ENCODE data around the gene STX1B. TPM values are rescaled to one million over a fixed set of nuclear protein-coding genes. Genes with fewer than 3 reads are reported as not detected.

The STX1B gene
- total RNA-seq, 6 experiments from 2014 or later = 6.7 to 9.9 (median 7.1) TPM

DNA sequence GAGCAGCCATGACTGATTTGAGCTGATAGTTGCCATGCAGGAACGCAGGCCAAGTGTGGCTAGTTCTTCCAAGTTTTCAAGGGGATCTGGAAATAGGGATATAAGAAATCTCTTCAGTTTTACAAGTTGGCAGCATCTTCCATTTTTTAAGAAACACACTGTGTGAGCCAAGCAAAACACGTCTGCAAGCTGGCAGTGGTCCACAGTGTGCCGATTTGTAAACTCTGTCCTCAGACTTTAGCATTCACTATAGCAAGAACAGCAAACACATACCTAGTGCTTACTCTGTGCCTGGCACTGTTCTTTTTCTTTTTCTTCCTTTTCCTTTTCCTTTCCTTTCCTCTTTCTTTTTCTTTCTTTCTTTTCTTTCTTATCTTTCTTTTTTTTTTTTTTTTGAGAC lies 58.7 kb downstream of the STX1B start:
- TF ChIP-seq, protein P1, sequence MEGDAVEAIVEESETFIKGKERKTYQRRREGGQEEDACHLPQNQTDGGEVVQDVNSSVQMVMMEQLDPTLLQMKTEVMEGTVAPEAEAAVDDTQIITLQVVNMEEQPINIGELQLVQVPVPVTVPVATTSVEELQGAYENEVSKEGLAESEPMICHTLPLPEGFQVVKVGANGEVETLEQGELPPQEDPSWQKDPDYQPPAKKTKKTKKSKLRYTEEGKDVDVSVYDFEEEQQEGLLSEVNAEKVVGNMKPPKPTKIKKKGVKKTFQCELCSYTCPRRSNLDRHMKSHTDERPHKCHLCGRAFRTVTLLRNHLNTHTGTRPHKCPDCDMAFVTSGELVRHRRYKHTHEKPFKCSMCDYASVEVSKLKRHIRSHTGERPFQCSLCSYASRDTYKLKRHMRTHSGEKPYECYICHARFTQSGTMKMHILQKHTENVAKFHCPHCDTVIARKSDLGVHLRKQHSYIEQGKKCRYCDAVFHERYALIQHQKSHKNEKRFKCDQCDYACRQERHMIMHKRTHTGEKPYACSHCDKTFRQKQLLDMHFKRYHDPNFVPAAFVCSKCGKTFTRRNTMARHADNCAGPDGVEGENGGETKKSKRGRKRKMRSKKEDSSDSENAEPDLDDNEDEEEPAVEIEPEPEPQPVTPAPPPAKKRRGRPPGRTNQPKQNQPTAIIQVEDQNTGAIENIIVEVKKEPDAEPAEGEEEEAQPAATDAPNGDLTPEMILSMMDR (IDR thresholded peaks at IDR 0.05) = no peak
- Mint-ChIP-seq H3K27me3 (ENCODE audit: insufficient read depth) (peaks cover 5% of the 10 kb centered on the region), H3K9me3 (no peaks in the 10 kb centered on the region), H3K4me3 (no peak overlapping the region), H3K4me1 (ENCODE audit: low read depth) (peaks cover 13% of the 10 kb centered on the region), H3K36me3 (ENCODE audit: low read depth) (no peaks in the 10 kb centered on the region), H3K27ac (no peak overlapping the region)
- DNase-seq = no peak

DNA sequence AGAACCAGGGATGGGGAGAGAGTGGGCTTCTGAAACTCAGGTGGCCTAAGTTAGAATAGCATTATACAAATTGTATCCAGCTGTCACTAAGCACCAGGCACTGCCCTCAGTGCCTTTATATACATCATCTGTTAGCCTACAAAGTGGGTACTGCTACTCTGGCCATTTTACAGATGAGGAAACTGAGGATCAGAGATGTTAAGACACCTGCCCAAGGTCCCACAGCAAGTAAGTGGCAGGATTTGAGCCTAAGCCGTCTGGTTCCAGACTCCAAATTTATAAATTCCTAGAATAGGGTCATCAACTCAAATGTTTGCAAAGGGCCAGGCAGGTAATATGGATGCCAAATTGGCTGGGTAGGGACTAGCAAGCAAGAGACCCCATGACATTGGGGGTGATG lies 59.2 kb downstream of the STX1B start:
- DNase-seq = no peak
- TF ChIP-seq, protein P1 (IDR thresholded peaks at IDR 0.05) = no peak
- Mint-ChIP-seq H3K27ac (no peak overlapping the region), H3K36me3 (ENCODE audit: low read depth) (no peaks in the 10 kb centered on the region), H3K4me1 (ENCODE audit: low read depth) (peaks cover 13% of the 10 kb centered on the region), H3K27me3 (ENCODE audit: insufficient read depth) (peaks cover 5% of the 10 kb centered on the region), H3K4me3 (no peak overlapping the region), H3K9me3 (no peaks in the 10 kb centered on the region)

DNA sequence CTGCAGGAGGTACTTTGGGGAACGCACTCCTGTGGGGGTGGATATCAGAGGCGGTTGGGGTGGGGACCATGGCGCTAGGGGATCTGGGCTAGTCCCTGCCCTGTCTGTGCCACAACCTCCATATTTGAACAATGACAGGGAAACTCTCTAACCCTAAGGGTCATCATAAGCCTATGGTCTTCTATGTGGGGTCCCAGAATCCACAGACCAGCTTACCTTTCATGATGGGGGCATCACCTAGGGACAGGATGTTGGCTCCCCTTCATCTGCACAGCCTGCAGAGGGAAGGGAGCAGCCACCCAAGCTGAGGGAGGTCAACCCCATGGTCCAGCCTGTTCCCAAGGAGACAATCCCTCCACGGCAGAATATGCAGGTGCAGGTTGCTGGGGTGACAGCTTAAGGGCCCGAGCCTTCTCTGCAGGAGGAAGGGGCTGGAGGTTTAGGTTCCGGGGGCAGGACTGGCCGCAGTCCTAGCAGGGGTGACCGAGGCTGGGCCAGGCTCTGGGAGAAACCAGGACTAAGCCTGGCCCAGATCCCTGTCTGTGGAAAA lies 59.8 kb downstream of the STX1B start:
- H3K36me3 Mint-ChIP-seq (ENCODE audit: low read depth) = no peaks in the 10 kb centered on the region
- H3K9me3 Mint-ChIP-seq = no peaks in the 10 kb centered on the region
- H3K27ac Mint-ChIP-seq = peak overlapping the region; percentile 87
- H3K4me3 Mint-ChIP-seq = peak overlapping the region; percentile 92
- TF ChIP-seq, protein P1 (IDR thresholded peaks at IDR 0.05) = no peak
- peaks cover 5% of the 10 kb centered on the region for H3K27me3 Mint-ChIP-seq (ENCODE audit: insufficient read depth)
- no peak for DNase-seq
- H3K4me1 Mint-ChIP-seq (ENCODE audit: low read depth) = peaks cover 13% of the 10 kb centered on the region

GRCh38 chr16:30949650-30950515 lies 60.6 kb downstream of the STX1B start:
- H3K9me3 Mint-ChIP-seq = no peaks in the 10 kb centered on the region
- peak overlapping the region; percentile 92 for H3K4me3 Mint-ChIP-seq
- TF ChIP-seq, protein P1 (IDR thresholded peaks at IDR 0.05) = peak; percentile 38
- peak; percentile 77 for DNase-seq
- peaks cover 13% of the 10 kb centered on the region for H3K4me1 Mint-ChIP-seq (ENCODE audit: low read depth)
- H3K36me3 Mint-ChIP-seq (ENCODE audit: low read depth) = no peaks in the 10 kb centered on the region
- H3K27me3 Mint-ChIP-seq (ENCODE audit: insufficient read depth) = peaks cover 5% of the 10 kb centered on the region
- peak overlapping the region; percentile 87 for H3K27ac Mint-ChIP-seq

DNA sequence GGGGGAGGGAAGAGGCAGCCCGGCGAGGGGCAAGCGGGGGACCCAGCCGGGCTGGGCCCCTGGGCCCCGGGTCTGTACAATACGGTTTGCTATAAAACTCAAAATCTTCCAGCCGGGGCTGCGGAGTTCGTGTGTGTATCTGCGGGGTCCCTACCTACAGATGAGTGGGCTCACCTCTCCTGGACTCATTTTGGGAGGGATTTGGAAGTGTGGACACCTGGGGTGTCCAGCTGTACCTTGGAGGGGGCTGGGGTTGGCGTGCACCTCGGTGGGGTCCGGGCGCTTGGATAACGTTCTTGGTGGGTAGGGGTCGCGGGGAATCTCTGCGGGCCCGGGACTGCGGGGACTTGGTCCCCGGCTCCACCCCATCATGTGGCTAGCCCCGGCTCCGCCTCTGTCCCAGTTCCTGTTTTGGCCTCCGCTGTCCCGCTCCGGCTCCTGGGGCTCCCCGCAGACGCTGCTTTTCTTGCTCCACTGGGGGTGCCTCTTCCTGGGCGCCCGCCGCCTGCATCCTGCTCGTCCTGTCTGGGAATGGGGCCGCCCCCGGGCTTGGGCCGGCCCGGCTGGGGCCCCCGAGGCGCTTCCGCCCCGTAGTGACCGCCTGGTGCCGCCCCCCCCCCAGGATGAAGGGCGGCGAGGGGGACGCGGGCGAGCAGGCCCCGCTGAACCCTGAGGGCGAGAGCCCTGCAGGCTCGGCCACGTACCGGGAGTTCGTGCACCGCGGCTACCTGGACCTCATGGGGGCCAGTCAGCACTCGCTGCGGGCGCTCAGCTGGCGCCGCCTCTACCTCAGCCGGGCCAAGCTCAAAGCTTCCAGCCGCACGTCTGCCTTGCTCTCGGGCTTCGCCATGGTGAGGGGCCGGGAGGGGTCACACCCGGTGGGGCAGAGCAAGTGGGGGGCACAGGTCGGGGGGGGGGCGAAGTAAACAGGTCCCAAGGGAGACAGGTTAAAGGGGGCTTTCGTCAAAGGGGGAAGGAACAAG lies 61.5 kb downstream of the STX1B start, which contains the start of gene ORAI3:
Gene ORAI3, plus strand, starts transcription at position 402 of the 983 bp plus-strand sequence. Its CDS starts 222 bp downstream, at position 624.
- peaks cover 13% of the 10 kb centered on the region for H3K4me1 Mint-ChIP-seq (ENCODE audit: low read depth)
- H3K4me3 Mint-ChIP-seq = peak within 1 kb of the TSS; percentile 92
- TF ChIP-seq, protein P1 (IDR thresholded peaks at IDR 0.05) = no peak
- peaks cover 5% of the 10 kb centered on the region for H3K27me3 Mint-ChIP-seq (ENCODE audit: insufficient read depth)
- peak within 1 kb of the TSS; percentile 92 for H3K27ac Mint-ChIP-seq
- H3K9me3 Mint-ChIP-seq = no peaks in the 10 kb centered on the region
- H3K36me3 Mint-ChIP-seq (ENCODE audit: low read depth) = peaks cover 7% of the 10 kb centered on the region; the same call in 1 of the 2 replicates
- DNase-seq = peak; percentile 62
